ENCODE results near the gene KAT5.

DNA sequence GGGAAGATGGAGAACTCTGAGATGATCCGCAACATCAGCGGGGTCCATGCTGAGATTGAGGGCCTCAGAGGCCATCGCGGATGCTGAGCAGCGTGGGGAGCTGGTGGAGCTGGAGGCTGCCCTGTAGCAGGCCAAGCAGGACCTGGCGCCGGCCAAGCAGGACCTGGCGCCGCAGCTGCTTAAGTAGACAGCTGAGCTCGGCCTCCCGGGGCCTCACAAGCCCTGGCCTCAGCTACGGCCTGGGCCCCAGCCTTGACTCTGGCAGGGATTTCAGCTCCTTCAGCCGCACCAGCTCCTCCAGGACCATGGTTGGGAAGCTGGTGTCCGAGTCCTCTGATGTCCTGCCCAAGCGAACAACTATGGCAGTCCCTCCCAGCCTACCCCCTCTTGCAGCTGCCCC, 15.8 kb downstream of the KAT5 start:
- TF ChIP-seq POLR2A (IDR thresholded peaks at IDR 0.05; ENCODE audit: low read depth) (no peak), POLR2AphosphoS5 (IDR thresholded peaks at IDR 0.05) (no peak), EP300 (IDR thresholded peaks at IDR 0.05) (no peak)
- TF ChIP-seq, protein P1, sequence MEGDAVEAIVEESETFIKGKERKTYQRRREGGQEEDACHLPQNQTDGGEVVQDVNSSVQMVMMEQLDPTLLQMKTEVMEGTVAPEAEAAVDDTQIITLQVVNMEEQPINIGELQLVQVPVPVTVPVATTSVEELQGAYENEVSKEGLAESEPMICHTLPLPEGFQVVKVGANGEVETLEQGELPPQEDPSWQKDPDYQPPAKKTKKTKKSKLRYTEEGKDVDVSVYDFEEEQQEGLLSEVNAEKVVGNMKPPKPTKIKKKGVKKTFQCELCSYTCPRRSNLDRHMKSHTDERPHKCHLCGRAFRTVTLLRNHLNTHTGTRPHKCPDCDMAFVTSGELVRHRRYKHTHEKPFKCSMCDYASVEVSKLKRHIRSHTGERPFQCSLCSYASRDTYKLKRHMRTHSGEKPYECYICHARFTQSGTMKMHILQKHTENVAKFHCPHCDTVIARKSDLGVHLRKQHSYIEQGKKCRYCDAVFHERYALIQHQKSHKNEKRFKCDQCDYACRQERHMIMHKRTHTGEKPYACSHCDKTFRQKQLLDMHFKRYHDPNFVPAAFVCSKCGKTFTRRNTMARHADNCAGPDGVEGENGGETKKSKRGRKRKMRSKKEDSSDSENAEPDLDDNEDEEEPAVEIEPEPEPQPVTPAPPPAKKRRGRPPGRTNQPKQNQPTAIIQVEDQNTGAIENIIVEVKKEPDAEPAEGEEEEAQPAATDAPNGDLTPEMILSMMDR (IDR thresholded peaks at IDR 0.05), result no peak
